Endothelial cell of umbilical vein (primary cell): ENCODE measurements around the gene NR1D2. TPM values are rescaled to one million over a fixed set of nuclear protein-coding genes. Genes with fewer than 3 reads are reported as not detected.

Experiments used
- BruUV-seq: library from RNA; stranded (reverse); fragments of 400-500 nt; replicated peaks from 2 replicates; lab custom pipeline; 2021; lab: Mats Ljungman, UMichigan
- CTCF ChIA-PET: fragments of 300-600, 350-600 bp; sonication (Branson Sonifier 250); formaldehyde crosslinking; loops from one replicate; lab custom pipeline; 2021; ENCODE audit warnings: antibody characterized with exemption, inconsistent platforms; lab: Charles Lee
- POLR2A ChIA-PET: fragments of 300-600, 350-600 bp; sonication (Branson Sonifier 250); formaldehyde crosslinking; loops from one replicate; lab custom pipeline; 2021; ENCODE audit warnings: antibody characterized with exemption, inconsistent platforms; lab: Charles Lee
- DNase-seq: peaks from one replicate; pipeline ENCODE4 v3.0.0-alpha.2; 2011; ENCODE audit warnings: low read depth, low spot score
- FAIRE-seq: peaks from 2 replicates; lab custom pipeline; 2011; peaks lifted over from hg19 to GRCh38; lab: Jason Lieb, UNC
- H2AFZ ChIP-seq: 2 replicates; pipeline ENCODE4 v1.6.0; 2012; ENCODE audit warnings: low read depth, low read length, control low read depth, inconsistent platforms
- H3K27ac ChIP-seq: 2 replicates; pipeline ENCODE4 v1.5.1; 2011; ENCODE audit warnings: low read depth, mild to moderate bottlenecking, control low read depth, low read length, moderate library complexity; ENCODE audit not compliant: insufficient read depth
- H3K27me3 ChIP-seq, 2 experiments: 2 replicates each; pipeline versions ENCODE4 v1.6.0 to v1.6.1; 2011; ENCODE audit warnings: low read length in 2 of 2, mixed read lengths in 1 of 2; ENCODE audit not compliant: control insufficient read depth in 2 of 2, insufficient read depth in 2 of 2
- H3K36me3 ChIP-seq, 2 experiments: 2 replicates in 1 of 2; 3 replicates in 1 of 2; pipeline ENCODE4 v1.5.1; 2011; ENCODE audit warnings: low read length in 2 of 2, mild to moderate bottlenecking in 1 of 2, moderate library complexity in 1 of 2; ENCODE audit not compliant: control insufficient read depth in 2 of 2, insufficient read depth in 2 of 2; ENCODE audit errors: extremely low read depth in 1 of 2
- H3K4me1 ChIP-seq: 3 replicates; pipeline ENCODE4 v1.5.1; 2011; ENCODE audit warnings: mild to moderate bottlenecking, low read length; ENCODE audit not compliant: control insufficient read depth, insufficient read depth; ENCODE audit errors: extremely low read depth
- H3K4me2 ChIP-seq: 2 replicates; pipeline ENCODE4 v1.6.1; 2011; ENCODE audit warnings: low read length, control low read depth, mixed read lengths; ENCODE audit not compliant: insufficient read depth
- H3K4me3 ChIP-seq, 3 experiments: fragments of 200-600 bp in 1 of 3; sonication (generic), shearing (Covaris generic) in 1 of 3; replicated peaks in 1 of 3; 2 replicates each; pipeline ENCODE4 v1.5.1; 2011 to 2016; ENCODE audit warnings: control low read depth in 3 of 3, low read length in 3 of 3, mild to moderate bottlenecking in 2 of 3, inconsistent platforms in 1 of 3, low read depth in 1 of 3, moderate library complexity in 1 of 3; ENCODE audit not compliant: insufficient read depth in 1 of 3
- H3K79me2 ChIP-seq: 2 replicates; pipeline ENCODE4 v1.6.0; 2012; ENCODE audit warnings: low read length, inconsistent platforms; ENCODE audit not compliant: control insufficient read depth, insufficient read depth
- H3K9ac ChIP-seq: replicated peaks from 2 replicates; pipeline ENCODE3; 2011; ENCODE audit warnings: low read length, control low read depth; ENCODE audit not compliant: insufficient read depth; ENCODE audit errors: extremely low read depth
- H3K9me1 ChIP-seq: replicated peaks from 3 replicates; pipeline ENCODE4 v1.6.0; 2011; ENCODE audit warnings: mild to moderate bottlenecking, low read length; ENCODE audit not compliant: control insufficient read depth, insufficient read depth; ENCODE audit errors: extremely low read depth
- H3K9me3 ChIP-seq: replicated peaks from 2 replicates; pipeline ENCODE4 v1.5.1; 2012; ENCODE audit warnings: low read length, inconsistent platforms; ENCODE audit not compliant: control insufficient read depth, insufficient read depth
- H4K20me1 ChIP-seq: replicated peaks from 2 replicates; pipeline ENCODE3; 2011; ENCODE audit warnings: mild to moderate bottlenecking, low read length; ENCODE audit not compliant: control insufficient read depth, insufficient read depth; ENCODE audit errors: extremely low read depth
- EZH2 ChIP-seq: IDR thresholded peaks from 2 replicates; pipeline ENCODE4 v1.6.1; 2012; ENCODE audit warnings: borderline replicate concordance, low read depth, mild to moderate bottlenecking, moderate library complexity, low read length, inconsistent platforms; ENCODE audit not compliant: severe bottlenecking
- FOS ChIP-seq: IDR thresholded peaks from 2 replicates; pipeline ENCODE4 v1.6.1; 2011; ENCODE audit warnings: mild to moderate bottlenecking, low read length, moderate library complexity, borderline replicate concordance; ENCODE audit not compliant: insufficient read depth
- GATA2 ChIP-seq: IDR thresholded peaks from 2 replicates; pipeline ENCODE4 v1.7.0; 2011; ENCODE audit warnings: low read depth, mild to moderate bottlenecking, moderate library complexity, mixed read lengths, low read length; ENCODE audit not compliant: insufficient read length, insufficient read depth
- JUN ChIP-seq: IDR thresholded peaks from 2 replicates; pipeline ENCODE4 v1.6.1; 2011; ENCODE audit warnings: borderline replicate concordance, low read depth; ENCODE audit not compliant: insufficient read length, insufficient read depth
- MYC ChIP-seq: IDR thresholded peaks from one replicate; pipeline ENCODE4 v1.6.1; 2011; ENCODE audit warnings: mild to moderate bottlenecking, low read depth, low read length
- POLR2A ChIP-seq: IDR thresholded peaks from 2 replicates; pipeline ENCODE4 v1.6.1; 2012; ENCODE audit warnings: low read depth, mild to moderate bottlenecking, control low read depth, low read length
- POLR2AphosphoS5 ChIP-seq: IDR thresholded peaks from 2 replicates; pipeline ENCODE4 v1.6.1; 2012; ENCODE audit warnings: low read depth, mild to moderate bottlenecking, control low read depth, low read length, moderate library complexity; ENCODE audit not compliant: insufficient read depth
- dilution Hi-C: fragments of 300-500 bp; cut with MboI; formaldehyde crosslinking; loops from one replicate; pipeline ENCODE4 v1.15.0; 2019; ENCODE audit warnings: low sequenced_read_pairs; ENCODE audit not compliant: extremely low pct_ligation_motif_present
- intact Hi-C: fragments of 100-400 bp; cut with micrococcal nuclease; formaldehyde crosslinking; loops from one replicate; pipeline ENCODE4 v1.10.0; 2022
- polyA plus RNA-seq, 4 experiments: library from polyadenylated mRNA; depleted of rRNA in 3 of 4; stranded (reverse) in 3 of 4; unstranded in 1 of 4; fragments of >200 nt; gene quantifications; 2 replicates each; pipeline versions ENCODE4 v1.2.1 to v1.2.3, GENCODE V29; 2011 to 2012; ENCODE audit warnings: missing spikeins in 1 of 4
- total RNA-seq: library from RNA; stranded (reverse); gene quantifications from 2 replicates; pipeline ENCODE4 v1.2.3, GENCODE V29; 2021
- TF ChIP-seq, protein P1 (sequence below): IDR thresholded peaks from 2 replicates; pipeline ENCODE4 v1.6.1; 2011; ENCODE audit not compliant: insufficient read depth, insufficient read length
- TF ChIP-seq, protein P2 (sequence below), 2 donors: IDR thresholded peaks; 1 replicate in 1 of 2; 2 replicates in 1 of 2; pipeline ENCODE4 v1.5.1; 2011; ENCODE audit warnings: low read length in 2 of 2, mild to moderate bottlenecking in 2 of 2, moderate library complexity in 2 of 2, control low read depth in 1 of 2, inconsistent platforms in 1 of 2, low read depth in 1 of 2; ENCODE audit not compliant: insufficient read depth in 1 of 2; ENCODE audit errors: extremely low read depth in 1 of 2

The NR1D2 gene
- total and polyA plus RNA-seq, 2 donors (not counting 3 experiments of a cell fraction or from before 2014, with no cell fraction given): 4.3 to 14.6 TPM

DNA sequence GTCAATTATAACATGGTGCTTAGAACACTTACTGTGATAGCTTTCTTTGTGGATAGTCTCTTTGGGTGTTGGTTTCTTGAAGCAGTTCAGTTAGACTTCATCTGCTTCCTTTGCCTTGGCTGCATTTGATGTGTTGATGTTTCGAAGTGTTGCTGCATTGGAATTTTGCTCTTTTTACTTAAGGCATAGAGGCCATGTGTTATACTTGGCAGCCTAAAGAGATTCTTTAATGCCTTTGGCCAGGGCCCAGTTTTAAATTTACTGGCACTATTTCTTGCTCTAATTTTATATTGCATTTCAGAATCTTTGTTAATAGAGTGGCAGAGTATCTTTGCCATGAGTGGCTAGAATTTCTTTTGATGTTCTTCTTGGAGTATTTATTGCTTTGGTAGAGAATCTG, 21.2 kb downstream of the NR1D2 start:
- FAIRE-seq: no peak
- CTCF ChIA-PET: no interaction called here

More for the DNA sequence above, 21.2 kb downstream of the NR1D2 start:
- peak; percentile 70 for DNase-seq
- Histone ChIP-seq H3K9ac (no peak overlapping the region), H3K4me1 (peaks cover 6% of the 10 kb centered on the region), H3K4me3 (no peak overlapping the region), H3K36me3 (peaks cover 3 to 5% of the 10 kb centered on the region in 2 experiments), H3K79me2 (no peaks in the 10 kb centered on the region), H3K27me3 (no peaks in the 10 kb centered on the region), H3K9me3 (no peaks in the 10 kb centered on the region), H3K27ac (no peak overlapping the region), H3K9me1 (no peaks in the 10 kb centered on the region), H4K20me1 (no peaks in the 10 kb centered on the region), H3K4me2 (no peak overlapping the region), H2AFZ (no peak overlapping the region)
- BruUV-seq: no TSS peak
- POLR2A ChIA-PET: no interaction called here
- intact Hi-C loops: no loop called here
- dilution Hi-C loops: no loop called here
- TF ChIP-seq JUN: no peak
- no peak for TF ChIP-seq MYC
- TF ChIP-seq, protein P1, sequence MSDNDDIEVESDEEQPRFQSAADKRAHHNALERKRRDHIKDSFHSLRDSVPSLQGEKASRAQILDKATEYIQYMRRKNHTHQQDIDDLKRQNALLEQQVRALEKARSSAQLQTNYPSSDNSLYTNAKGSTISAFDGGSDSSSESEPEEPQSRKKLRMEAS: no peak
- no peak for TF ChIP-seq POLR2AphosphoS5
- TF ChIP-seq FOS: no peak
- TF ChIP-seq EZH2: no peak
- TF ChIP-seq, protein P2, sequence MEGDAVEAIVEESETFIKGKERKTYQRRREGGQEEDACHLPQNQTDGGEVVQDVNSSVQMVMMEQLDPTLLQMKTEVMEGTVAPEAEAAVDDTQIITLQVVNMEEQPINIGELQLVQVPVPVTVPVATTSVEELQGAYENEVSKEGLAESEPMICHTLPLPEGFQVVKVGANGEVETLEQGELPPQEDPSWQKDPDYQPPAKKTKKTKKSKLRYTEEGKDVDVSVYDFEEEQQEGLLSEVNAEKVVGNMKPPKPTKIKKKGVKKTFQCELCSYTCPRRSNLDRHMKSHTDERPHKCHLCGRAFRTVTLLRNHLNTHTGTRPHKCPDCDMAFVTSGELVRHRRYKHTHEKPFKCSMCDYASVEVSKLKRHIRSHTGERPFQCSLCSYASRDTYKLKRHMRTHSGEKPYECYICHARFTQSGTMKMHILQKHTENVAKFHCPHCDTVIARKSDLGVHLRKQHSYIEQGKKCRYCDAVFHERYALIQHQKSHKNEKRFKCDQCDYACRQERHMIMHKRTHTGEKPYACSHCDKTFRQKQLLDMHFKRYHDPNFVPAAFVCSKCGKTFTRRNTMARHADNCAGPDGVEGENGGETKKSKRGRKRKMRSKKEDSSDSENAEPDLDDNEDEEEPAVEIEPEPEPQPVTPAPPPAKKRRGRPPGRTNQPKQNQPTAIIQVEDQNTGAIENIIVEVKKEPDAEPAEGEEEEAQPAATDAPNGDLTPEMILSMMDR (IDR thresholded peaks at IDR 0.05; ENCODE audit: extremely low read depth in 1 of 2, insufficient read depth in 1 of 2, low read depth in 1 of 2, low read length in 2 of 2): no peak
- no peak for TF ChIP-seq GATA2
- TF ChIP-seq POLR2A: no peak
